Fibroblast of villous mesenchyme (primary cell): ENCODE results near the gene C2orf49. TPM values are rescaled to one million over a fixed set of nuclear protein-coding genes. Genes with fewer than 3 reads are reported as not detected.

Experiments used
- DNase-seq: peaks from one replicate; pipeline ENCODE4 v3.0.0-alpha.2; 2010; ENCODE audit warnings: low read depth
- H3K4me3 ChIP-seq: 2 replicates; pipeline ENCODE4 v1.5.1; 2011; ENCODE audit warnings: low read depth, mild to moderate bottlenecking, low read length
- CTCF ChIP-seq: IDR thresholded peaks from 2 replicates; pipeline ENCODE4 v1.5.1; 2012; ENCODE audit warnings: low read depth, mild to moderate bottlenecking, low read length; ENCODE audit not compliant: insufficient read depth
- total RNA-seq: library from RNA; depleted of rRNA; stranded (reverse); fragments of >200 nt; gene quantifications from 2 replicates; pipeline ENCODE4 v1.2.3, GENCODE V29; 2012

C2orf49 gene
- total RNA-seq, 1 donor: 23.7 TPM

- DNase-seq: no peak
- H3K4me3 ChIP-seq: no peak overlapping the region
- TF ChIP-seq CTCF: no peak
These were observed 44.8 kb downstream of the C2orf49 start for GRCh38 chr2:105382177-105382576.

GRCh38 chr2:105383432-105384166 is 46.3 kb downstream of the C2orf49 start:
- no peak for DNase-seq
- TF ChIP-seq CTCF: no peak
- no peak overlapping the region for H3K4me3 ChIP-seq

GRCh38 chr2:105384216-105384615 is 46.9 kb downstream of the C2orf49 start:
- TF ChIP-seq CTCF: no peak
- no peak for DNase-seq

DNA sequence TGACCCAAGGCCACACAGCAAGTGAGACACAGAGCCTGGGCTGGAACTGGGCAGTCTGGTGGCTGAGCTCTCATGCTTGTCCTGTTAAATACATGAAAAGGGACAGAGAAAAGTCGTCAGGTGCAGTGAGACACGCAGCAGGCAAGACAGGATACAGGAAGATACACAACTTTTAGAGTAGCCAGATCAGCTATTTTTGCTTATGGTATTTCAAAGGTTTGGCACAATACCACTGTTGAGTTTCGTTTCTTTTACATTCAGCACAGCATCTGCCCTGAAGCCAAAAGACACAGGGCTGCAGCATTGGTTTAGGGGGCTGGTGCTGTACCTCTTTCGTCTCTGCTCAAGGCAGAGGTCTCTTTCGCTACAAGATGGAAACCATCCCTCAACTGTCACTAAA is 47.5 kb downstream of the C2orf49 start:
- DNase-seq: no peak
- H3K4me3 ChIP-seq: no peak overlapping the region

More at GRCh38 chr2:105384216-105384615, 46.9 kb downstream of the C2orf49 start:
- H3K4me3 ChIP-seq: no peak overlapping the region

DNA sequence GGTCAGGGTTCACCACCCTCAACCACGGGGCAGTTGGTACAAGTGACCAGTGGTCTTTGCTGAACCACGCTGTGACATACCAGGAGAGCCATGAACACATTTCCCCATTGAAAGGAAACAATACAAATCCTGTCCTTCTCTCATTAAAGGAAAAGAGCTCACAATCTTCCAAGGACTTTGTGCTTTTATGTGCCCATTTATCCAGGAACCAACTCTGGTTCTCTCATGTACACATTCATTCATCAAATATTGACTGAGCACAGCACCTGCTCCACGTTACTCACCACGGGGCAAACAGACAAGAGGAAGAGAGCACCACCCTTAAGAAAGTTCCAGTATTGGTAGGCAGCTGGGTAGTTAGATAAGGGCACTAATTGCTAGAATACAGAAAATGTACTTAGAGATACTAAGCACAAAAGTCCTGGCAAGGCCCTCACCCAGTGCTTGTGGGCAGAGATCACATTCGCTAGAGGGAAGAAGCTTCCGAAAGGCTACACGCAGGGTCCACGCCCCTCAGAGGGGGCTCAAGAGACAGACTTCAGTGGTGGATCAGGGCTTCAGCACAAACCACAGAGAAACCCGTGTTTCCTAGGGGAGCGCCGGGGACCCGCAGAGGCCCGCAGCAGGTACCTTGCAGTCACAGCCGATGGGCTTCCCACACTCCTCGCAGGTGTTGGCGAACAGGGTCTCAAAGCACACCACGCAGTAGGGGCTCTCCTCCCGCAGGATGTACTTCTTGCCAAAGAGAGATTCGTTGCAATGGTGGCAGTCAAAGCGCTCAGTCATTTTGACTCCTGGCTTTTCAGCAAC is 48.6 kb downstream of the C2orf49 start:
- TF ChIP-seq CTCF: no peak
- no peak overlapping the region for H3K4me3 ChIP-seq
- DNase-seq: no peak

More for the DNA sequence above, 47.5 kb downstream of the C2orf49 start:
- TF ChIP-seq CTCF: no peak

DNA sequence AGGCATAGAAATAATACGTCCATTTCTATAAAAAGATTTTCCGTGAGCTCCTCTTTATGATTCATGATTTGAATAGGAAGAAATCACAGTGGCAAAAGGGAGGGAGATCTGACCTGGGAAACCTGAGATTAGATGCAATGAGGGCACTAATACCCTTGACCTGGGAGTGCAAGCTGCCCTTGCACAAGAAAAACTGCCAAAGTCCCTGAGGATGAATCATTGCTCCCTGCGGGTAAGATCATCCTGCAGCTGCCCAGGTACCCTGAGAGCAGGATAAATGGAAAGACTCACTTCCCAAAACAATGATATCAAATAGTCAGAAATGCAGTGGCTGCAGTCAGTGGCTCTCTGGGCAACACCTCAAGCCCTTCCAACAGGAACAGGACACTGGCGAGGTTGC is 49.9 kb downstream of the C2orf49 start:
- no peak overlapping the region for H3K4me3 ChIP-seq
- TF ChIP-seq CTCF: no peak
- DNase-seq: no peak
